Endothelial cell of umbilical vein (primary cell): Measurements from ENCODE around the gene MAP3K14. TPM values are rescaled to one million over a fixed set of nuclear protein-coding genes. Genes with fewer than 3 reads are reported as not detected.

Source experiments
- BruUV-seq: library from RNA; stranded (reverse); fragments of 400-500 nt; replicated peaks from 2 replicates; lab custom pipeline; 2021; lab: Mats Ljungman, UMichigan
- CTCF ChIA-PET: fragments of 300-600, 350-600 bp; sonication (Branson Sonifier 250); formaldehyde crosslinking; loops from one replicate; lab custom pipeline; 2021; ENCODE audit warnings: antibody characterized with exemption, inconsistent platforms; lab: Charles Lee
- POLR2A ChIA-PET: fragments of 300-600, 350-600 bp; sonication (Branson Sonifier 250); formaldehyde crosslinking; loops from one replicate; lab custom pipeline; 2021; ENCODE audit warnings: antibody characterized with exemption, inconsistent platforms; lab: Charles Lee
- DNase-seq: peaks from one replicate; pipeline ENCODE4 v3.0.0-alpha.2; 2011; ENCODE audit warnings: low read depth, low spot score
- FAIRE-seq: peaks from 2 replicates; lab custom pipeline; 2011; peaks lifted over from hg19 to GRCh38; lab: Jason Lieb, UNC
- H2AFZ ChIP-seq: 2 replicates; pipeline ENCODE4 v1.6.0; 2012; ENCODE audit warnings: low read depth, low read length, control low read depth, inconsistent platforms
- H3K27ac ChIP-seq: 2 replicates; pipeline ENCODE4 v1.5.1; 2011; ENCODE audit warnings: low read depth, mild to moderate bottlenecking, control low read depth, low read length, moderate library complexity; ENCODE audit not compliant: insufficient read depth
- H3K27me3 ChIP-seq, 2 experiments: 2 replicates each; pipeline versions ENCODE4 v1.6.0 to v1.6.1; 2011; ENCODE audit warnings: low read length in 2 of 2, mixed read lengths in 1 of 2; ENCODE audit not compliant: control insufficient read depth in 2 of 2, insufficient read depth in 2 of 2
- H3K36me3 ChIP-seq, 2 experiments: 2 replicates in 1 of 2; 3 replicates in 1 of 2; pipeline ENCODE4 v1.5.1; 2011; ENCODE audit warnings: low read length in 2 of 2, mild to moderate bottlenecking in 1 of 2, moderate library complexity in 1 of 2; ENCODE audit not compliant: control insufficient read depth in 2 of 2, insufficient read depth in 2 of 2; ENCODE audit errors: extremely low read depth in 1 of 2
- H3K4me1 ChIP-seq: 3 replicates; pipeline ENCODE4 v1.5.1; 2011; ENCODE audit warnings: mild to moderate bottlenecking, low read length; ENCODE audit not compliant: control insufficient read depth, insufficient read depth; ENCODE audit errors: extremely low read depth
- H3K4me2 ChIP-seq: 2 replicates; pipeline ENCODE4 v1.6.1; 2011; ENCODE audit warnings: low read length, control low read depth, mixed read lengths; ENCODE audit not compliant: insufficient read depth
- H3K4me3 ChIP-seq, 3 experiments: fragments of 200-600 bp in 1 of 3; sonication (generic), shearing (Covaris generic) in 1 of 3; replicated peaks in 1 of 3; 2 replicates each; pipeline ENCODE4 v1.5.1; 2011 to 2016; ENCODE audit warnings: control low read depth in 3 of 3, low read length in 3 of 3, mild to moderate bottlenecking in 2 of 3, inconsistent platforms in 1 of 3, low read depth in 1 of 3, moderate library complexity in 1 of 3; ENCODE audit not compliant: insufficient read depth in 1 of 3
- H3K79me2 ChIP-seq: 2 replicates; pipeline ENCODE4 v1.6.0; 2012; ENCODE audit warnings: low read length, inconsistent platforms; ENCODE audit not compliant: control insufficient read depth, insufficient read depth
- H3K9ac ChIP-seq: replicated peaks from 2 replicates; pipeline ENCODE3; 2011; ENCODE audit warnings: low read length, control low read depth; ENCODE audit not compliant: insufficient read depth; ENCODE audit errors: extremely low read depth
- H3K9me1 ChIP-seq: replicated peaks from 3 replicates; pipeline ENCODE4 v1.6.0; 2011; ENCODE audit warnings: mild to moderate bottlenecking, low read length; ENCODE audit not compliant: control insufficient read depth, insufficient read depth; ENCODE audit errors: extremely low read depth
- H3K9me3 ChIP-seq: replicated peaks from 2 replicates; pipeline ENCODE4 v1.5.1; 2012; ENCODE audit warnings: low read length, inconsistent platforms; ENCODE audit not compliant: control insufficient read depth, insufficient read depth
- H4K20me1 ChIP-seq: replicated peaks from 2 replicates; pipeline ENCODE3; 2011; ENCODE audit warnings: mild to moderate bottlenecking, low read length; ENCODE audit not compliant: control insufficient read depth, insufficient read depth; ENCODE audit errors: extremely low read depth
- CTCF ChIP-seq, 2 donors: IDR thresholded peaks; 1 replicate in 1 of 2; 2 replicates in 1 of 2; pipeline ENCODE4 v1.5.1; 2011; ENCODE audit warnings: low read length in 2 of 2, mild to moderate bottlenecking in 2 of 2, moderate library complexity in 2 of 2, control low read depth in 1 of 2, inconsistent platforms in 1 of 2, low read depth in 1 of 2; ENCODE audit not compliant: insufficient read depth in 1 of 2; ENCODE audit errors: extremely low read depth in 1 of 2
- EZH2 ChIP-seq: IDR thresholded peaks from 2 replicates; pipeline ENCODE4 v1.6.1; 2012; ENCODE audit warnings: borderline replicate concordance, low read depth, mild to moderate bottlenecking, moderate library complexity, low read length, inconsistent platforms; ENCODE audit not compliant: severe bottlenecking
- FOS ChIP-seq: IDR thresholded peaks from 2 replicates; pipeline ENCODE4 v1.6.1; 2011; ENCODE audit warnings: mild to moderate bottlenecking, low read length, moderate library complexity, borderline replicate concordance; ENCODE audit not compliant: insufficient read depth
- GATA2 ChIP-seq: IDR thresholded peaks from 2 replicates; pipeline ENCODE4 v1.7.0; 2011; ENCODE audit warnings: low read depth, mild to moderate bottlenecking, moderate library complexity, mixed read lengths, low read length; ENCODE audit not compliant: insufficient read length, insufficient read depth
- JUN ChIP-seq: IDR thresholded peaks from 2 replicates; pipeline ENCODE4 v1.6.1; 2011; ENCODE audit warnings: borderline replicate concordance, low read depth; ENCODE audit not compliant: insufficient read length, insufficient read depth
- MAX ChIP-seq: IDR thresholded peaks from 2 replicates; pipeline ENCODE4 v1.6.1; 2011; ENCODE audit not compliant: insufficient read depth, insufficient read length
- MYC ChIP-seq: IDR thresholded peaks from one replicate; pipeline ENCODE4 v1.6.1; 2011; ENCODE audit warnings: mild to moderate bottlenecking, low read depth, low read length
- POLR2A ChIP-seq: IDR thresholded peaks from 2 replicates; pipeline ENCODE4 v1.6.1; 2012; ENCODE audit warnings: low read depth, mild to moderate bottlenecking, control low read depth, low read length
- POLR2AphosphoS5 ChIP-seq: IDR thresholded peaks from 2 replicates; pipeline ENCODE4 v1.6.1; 2012; ENCODE audit warnings: low read depth, mild to moderate bottlenecking, control low read depth, low read length, moderate library complexity; ENCODE audit not compliant: insufficient read depth
- dilution Hi-C: fragments of 300-500 bp; cut with MboI; formaldehyde crosslinking; loops from one replicate; pipeline ENCODE4 v1.15.0; 2019; ENCODE audit warnings: low sequenced_read_pairs; ENCODE audit not compliant: extremely low pct_ligation_motif_present
- intact Hi-C: fragments of 100-400 bp; cut with micrococcal nuclease; formaldehyde crosslinking; loops from one replicate; pipeline ENCODE4 v1.10.0; 2022
- polyA plus RNA-seq, 4 experiments: library from polyadenylated mRNA; depleted of rRNA in 3 of 4; stranded (reverse) in 3 of 4; unstranded in 1 of 4; fragments of >200 nt; gene quantifications; 2 replicates each; pipeline versions ENCODE4 v1.2.1 to v1.2.3, GENCODE V29; 2011 to 2012; ENCODE audit warnings: missing spikeins in 1 of 4
- total RNA-seq: library from RNA; stranded (reverse); gene quantifications from 2 replicates; pipeline ENCODE4 v1.2.3, GENCODE V29; 2021

The MAP3K14 gene
- total and polyA plus RNA-seq, 2 donors (not counting 3 experiments of a cell fraction or from before 2014, with no cell fraction given), result 5.4 to 9.8 TPM

GRCh38 chr17:45313421-45313771, 3.4 kb downstream of the MAP3K14 start:
- Histone ChIP-seq H3K9ac (no peak overlapping the region), H3K9me3 (no peaks in the 10 kb centered on the region), H3K4me2 (no peak overlapping the region), H3K4me1 (peaks cover 42% of the 10 kb centered on the region), H3K79me2 (peaks cover 71% of the 10 kb centered on the region), H3K36me3 (peaks cover 0 to 7% of the 10 kb centered on the region in 2 experiments), H3K27me3 (no peaks in the 10 kb centered on the region), H4K20me1 (no peaks in the 10 kb centered on the region), H3K27ac (no peak overlapping the region), H3K9me1 (no peaks in the 10 kb centered on the region), H3K4me3 (no peak overlapping the region), H2AFZ (no peak overlapping the region)
- DNase-seq (no peak), FAIRE-seq (no peak)
- no TSS peak for BruUV-seq
- dilution Hi-C loops (no loop called here), intact Hi-C loops (no loop called here)
- no peak for TF ChIP-seq POLR2A
- TF ChIP-seq MYC, result no peak
- TF ChIP-seq JUN, result no peak
- TF ChIP-seq FOS, result no peak
- TF ChIP-seq GATA2, result no peak
- ChIA-PET POLR2A (interaction anchor here (0.6 kb wide), 1 partner anchor 73 kb away, joined by 3 read pairs; no protein-coding TSS in a partner anchor), CTCF (interaction anchor here (1.2 to 4.6 kb wide), 5 partner anchors 20 to 62 kb away, joined by 3 to 74 read pairs (median 31); no protein-coding TSS in a partner anchor)

GRCh38 chr17:45312477-45313420, 4.1 kb downstream of the MAP3K14 start:
- peak overlapping the region; percentile 9 for H3K27ac ChIP-seq
- FAIRE-seq, result peak; percentile 35
- BruUV-seq, result no TSS peak
- intact Hi-C loops (no loop called here), dilution Hi-C loops (no loop called here)
- H3K9me1 ChIP-seq, result no peaks in the 10 kb centered on the region
- H2AFZ ChIP-seq, result no peak overlapping the region
- H3K9me3 ChIP-seq, result no peaks in the 10 kb centered on the region
- no peak for DNase-seq
- no peak overlapping the region for H3K4me2 ChIP-seq
- TF ChIP-seq FOS (no peak), GATA2 (no peak), CTCF (IDR thresholded peaks at IDR 0.05; ENCODE audit: extremely low read depth in 1 of 2, insufficient read depth in 1 of 2, low read depth in 1 of 2, low read length in 2 of 2) (no peak), POLR2AphosphoS5 (no peak), MYC (no peak), POLR2A (no peak), MAX (no peak), JUN (no peak), EZH2 (no peak)
- no peaks in the 10 kb centered on the region for H4K20me1 ChIP-seq
- H3K36me3 ChIP-seq, result peaks cover 0 to 7% of the 10 kb centered on the region in 2 experiments
- ChIA-PET CTCF (interaction anchor here (1.0 to 3.2 kb wide), 7 partner anchors 19 to 75 kb away, joined by 3 to 47 read pairs (median 4); no protein-coding TSS in a partner anchor), POLR2A (interaction anchor here (0.6 to 0.8 kb wide), 2 partner anchors 34 to 74 kb away, joined by 3 read pairs; no protein-coding TSS in a partner anchor)
- no peaks in the 10 kb centered on the region for H3K27me3 ChIP-seq
- peaks cover 77% of the 10 kb centered on the region for H3K79me2 ChIP-seq
- H3K9ac ChIP-seq, result no peak overlapping the region
- peaks cover 43% of the 10 kb centered on the region for H3K4me1 ChIP-seq
- no peak overlapping the region for H3K4me3 ChIP-seq
